GM10248 (cell line): ENCODE measurements around the gene PLPP1.
"Not testable (repeated sequence)": the region's sequence is repeated elsewhere in the genome, so short reads cannot be mapped to it uniquely, and the experiment has no call there.

Experiments used
- CTCF ChIA-PET: fragments of 300-600 bp; sonication (Branson Sonifier 250); formaldehyde crosslinking; extraction: SDS; loops from one replicate; lab custom pipeline; 2021; ENCODE audit warnings: antibody characterized with exemption; lab: Yijun Ruan, JAX
- POLR2A ChIA-PET: fragments of 350-650 bp; sonication (Branson Sonifier 250); formaldehyde crosslinking; extraction: SDS; loops from one replicate; lab custom pipeline; 2020; ENCODE audit warnings: antibody characterized with exemption; lab: Yijun Ruan, JAX
- DNase-seq: peaks from one replicate; pipeline ENCODE4 v3.0.0; 2012; ENCODE audit errors: extremely low spot score
- TF ChIP-seq, protein P1 (sequence below): IDR thresholded peaks from 2 replicates; pipeline ENCODE4 v1.5.1; 2012; ENCODE audit warnings: mild to moderate bottlenecking, low read depth; ENCODE audit errors: extremely low read depth, missing control alignments, control extremely low read depth

The PLPP1 gene

DNA sequence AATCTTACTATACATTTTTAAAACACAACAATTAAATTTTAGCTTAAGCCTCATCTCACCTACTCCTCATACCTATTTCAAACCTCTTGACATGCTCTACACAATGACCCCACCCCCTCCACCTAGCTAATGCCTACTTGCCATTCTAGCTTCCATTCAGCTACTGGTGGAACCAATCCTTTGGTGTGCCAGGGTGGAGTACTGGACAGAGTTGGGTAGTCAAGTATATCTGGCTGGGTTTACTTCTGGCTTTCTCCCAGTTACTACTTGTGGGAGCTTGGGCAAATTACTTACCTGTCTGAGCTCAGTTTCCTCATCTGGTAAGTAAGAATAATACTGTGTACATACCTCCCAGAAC is 24.3 kb downstream of the PLPP1 start:
- ChIA-PET POLR2A (no interaction called here), CTCF (interaction anchor here (0.9 to 2.2 kb wide), 5 partner anchors 14 to 55 kb away, joined by 3 to 5 read pairs (median 5); no protein-coding TSS in a partner anchor)
- no peak for DNase-seq
- TF ChIP-seq, protein P1, sequence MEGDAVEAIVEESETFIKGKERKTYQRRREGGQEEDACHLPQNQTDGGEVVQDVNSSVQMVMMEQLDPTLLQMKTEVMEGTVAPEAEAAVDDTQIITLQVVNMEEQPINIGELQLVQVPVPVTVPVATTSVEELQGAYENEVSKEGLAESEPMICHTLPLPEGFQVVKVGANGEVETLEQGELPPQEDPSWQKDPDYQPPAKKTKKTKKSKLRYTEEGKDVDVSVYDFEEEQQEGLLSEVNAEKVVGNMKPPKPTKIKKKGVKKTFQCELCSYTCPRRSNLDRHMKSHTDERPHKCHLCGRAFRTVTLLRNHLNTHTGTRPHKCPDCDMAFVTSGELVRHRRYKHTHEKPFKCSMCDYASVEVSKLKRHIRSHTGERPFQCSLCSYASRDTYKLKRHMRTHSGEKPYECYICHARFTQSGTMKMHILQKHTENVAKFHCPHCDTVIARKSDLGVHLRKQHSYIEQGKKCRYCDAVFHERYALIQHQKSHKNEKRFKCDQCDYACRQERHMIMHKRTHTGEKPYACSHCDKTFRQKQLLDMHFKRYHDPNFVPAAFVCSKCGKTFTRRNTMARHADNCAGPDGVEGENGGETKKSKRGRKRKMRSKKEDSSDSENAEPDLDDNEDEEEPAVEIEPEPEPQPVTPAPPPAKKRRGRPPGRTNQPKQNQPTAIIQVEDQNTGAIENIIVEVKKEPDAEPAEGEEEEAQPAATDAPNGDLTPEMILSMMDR = no peak

DNA sequence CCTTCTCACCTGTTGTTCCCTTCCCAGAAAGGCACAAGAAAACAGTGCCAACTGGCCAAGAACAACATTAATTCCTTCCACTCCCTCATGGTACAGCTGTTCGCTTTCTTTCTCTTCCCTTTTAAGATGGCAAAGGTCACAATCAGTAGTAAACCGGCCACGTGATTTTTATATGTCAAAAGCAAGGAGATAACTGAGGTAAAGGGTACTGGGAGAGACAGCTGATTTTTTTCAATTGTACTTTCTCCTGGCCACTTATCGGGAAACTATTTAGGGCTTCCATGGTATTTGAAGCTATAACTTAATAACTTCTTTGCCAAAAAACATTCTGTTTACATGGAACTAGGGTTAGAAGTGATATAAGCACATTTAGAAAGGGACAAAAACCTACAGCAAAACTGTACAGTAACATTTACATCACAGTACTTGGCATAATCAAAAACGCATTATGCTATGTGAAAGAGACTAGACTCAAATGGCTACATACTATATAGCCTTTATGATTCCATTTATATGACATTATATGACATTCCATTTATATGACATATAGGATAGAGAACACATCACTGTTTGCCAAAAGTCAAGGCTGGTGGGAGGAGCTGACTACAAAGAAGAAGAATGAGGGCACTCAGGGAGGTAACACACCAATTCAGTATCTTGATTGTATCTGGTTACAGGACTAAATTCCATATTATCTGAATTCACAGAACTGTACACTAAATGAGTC is 24.8 kb downstream of the PLPP1 start:
- DNase-seq = no peak
- ChIA-PET CTCF (interaction anchor here (0.9 to 2.2 kb wide), 8 partner anchors 9 to 55 kb away, joined by 3 to 5 read pairs (median 4); no protein-coding TSS in a partner anchor), POLR2A (no interaction called here)
- TF ChIP-seq, protein P1 = no peak

DNA sequence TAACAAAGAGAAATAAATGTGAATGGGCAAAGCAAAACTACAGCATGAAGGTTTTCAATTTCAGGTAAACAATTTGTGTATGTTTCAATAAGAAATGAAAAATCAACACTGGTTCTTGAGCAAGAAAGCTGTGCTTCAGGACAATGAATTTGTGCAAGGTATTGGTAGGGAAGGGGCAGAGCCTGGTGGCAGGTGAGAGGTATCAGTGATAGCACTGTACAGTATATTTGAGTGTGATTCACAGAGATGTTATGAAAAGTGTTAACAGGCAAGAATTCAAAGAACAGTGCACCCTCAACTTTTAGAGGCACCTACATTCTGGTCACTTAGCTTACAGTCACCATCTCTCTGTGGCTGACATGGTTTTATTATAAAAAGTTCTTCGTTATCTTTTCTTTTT is 25.7 kb downstream of the PLPP1 start:
- ChIA-PET POLR2A (no interaction called here), CTCF (interaction anchor here (1.0 to 2.0 kb wide), 5 partner anchors 8 to 54 kb away, joined by 3 to 5 read pairs (median 4); no protein-coding TSS in a partner anchor)
- DNase-seq = no peak
- TF ChIP-seq, protein P1 = no peak

DNA sequence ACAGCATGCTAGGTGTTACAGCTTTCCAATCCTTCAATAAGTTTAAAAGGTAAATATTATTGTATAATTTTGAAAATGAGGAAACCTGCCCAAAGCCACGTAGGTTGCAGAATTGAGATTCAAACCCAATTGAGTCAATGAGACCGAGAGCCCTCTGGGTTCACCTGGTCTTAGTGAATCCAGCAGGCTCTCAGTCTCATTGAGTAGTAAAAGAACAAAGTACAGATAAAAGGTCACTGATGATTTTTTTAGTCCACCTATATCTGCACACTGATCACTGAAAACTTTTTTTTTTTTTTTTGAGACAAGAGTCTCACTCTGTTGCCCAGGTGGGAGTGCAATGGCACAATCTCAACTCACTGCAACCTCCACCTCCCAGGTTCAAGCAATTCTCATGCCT is 27.2 kb downstream of the PLPP1 start:
- no peak for DNase-seq
- POLR2A ChIA-PET = no interaction called here
- TF ChIP-seq, protein P1 = no peak
- CTCF ChIA-PET = interaction anchor here (0.8 kb wide), 1 partner anchor 25 kb away, joined by 3 read pairs; no protein-coding TSS in a partner anchor

DNA sequence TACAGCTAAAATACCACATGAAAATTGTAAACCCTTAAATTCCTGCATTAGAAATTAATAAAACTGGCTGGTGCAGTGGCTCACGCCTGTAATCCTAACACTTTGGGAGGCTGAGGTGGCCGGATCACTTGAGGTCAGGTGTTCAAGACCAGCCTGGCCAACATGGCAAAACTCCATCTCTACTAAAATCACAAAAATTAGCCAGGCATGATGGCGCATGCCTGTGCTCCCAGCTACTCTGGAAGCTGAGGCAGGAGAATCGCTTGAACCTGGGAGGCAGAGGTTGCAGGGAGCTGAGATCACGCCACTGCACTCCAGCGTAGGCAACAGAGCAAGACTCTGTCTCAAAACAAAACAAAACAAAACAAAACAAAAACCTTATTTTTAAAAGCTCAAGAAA is 29.1 kb downstream of the PLPP1 start:
- POLR2A ChIA-PET = not testable (repeated sequence)

DNA sequence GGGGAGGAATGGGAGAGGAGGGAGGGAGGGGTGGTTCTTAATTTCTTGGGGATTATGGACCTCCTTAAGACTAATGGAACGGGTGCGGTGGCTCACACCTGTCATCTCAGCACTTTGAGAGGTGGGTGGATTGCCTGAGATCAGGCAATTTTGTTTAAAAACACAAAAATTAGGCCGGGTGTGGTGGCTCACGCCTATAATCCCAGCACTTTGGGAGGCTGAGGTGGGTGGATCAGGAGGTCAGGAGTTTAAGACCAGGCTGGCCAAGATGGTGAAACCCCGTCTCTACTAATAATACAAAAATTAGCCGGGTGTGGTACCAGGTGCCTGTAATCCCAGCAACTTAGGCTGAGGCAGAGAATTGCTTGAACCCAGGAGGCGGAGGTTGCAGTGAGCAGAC is 30.8 kb downstream of the PLPP1 start:
- POLR2A ChIA-PET, DNase-seq, CTCF ChIA-PET: not testable (repeated sequence)

More for the DNA sequence above, 29.1 kb downstream of the PLPP1 start:
- DNase-seq, CTCF ChIA-PET: not testable (repeated sequence)

DNA sequence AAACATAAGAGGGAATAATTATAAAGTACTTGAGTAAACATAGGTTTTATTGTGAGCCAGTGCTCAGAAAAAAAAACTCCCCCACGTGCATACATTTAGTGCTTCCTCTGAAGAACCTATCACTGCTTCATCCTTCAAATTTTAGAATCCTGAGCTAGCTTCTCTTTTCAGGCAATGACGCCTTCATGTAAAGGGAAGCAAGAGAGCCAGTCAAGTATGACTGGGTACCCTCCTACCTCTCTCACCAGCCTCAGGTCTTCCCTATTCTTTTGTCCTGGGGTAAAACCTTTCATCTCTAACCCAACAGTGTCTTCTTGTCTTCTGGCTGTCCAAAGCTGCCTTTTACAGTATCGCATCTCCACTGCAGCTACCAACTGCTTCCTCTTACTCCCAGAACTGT is 32.0 kb downstream of the PLPP1 start:
- DNase-seq = no peak
- ChIA-PET CTCF (interaction anchor here (1.1 to 1.4 kb wide), 2 partner anchors 15 to 19 kb away, joined by 3 to 4 read pairs; no protein-coding TSS in a partner anchor), POLR2A (no interaction called here)
- TF ChIP-seq, protein P1 = no peak
